GM21515 (cell line): ENCODE measurements around the gene DDRGK1.
A peak's percentile ranks its signal among the peaks of the same experiment; 100 is the strongest.
"Not testable (repeated sequence)": the region's sequence is repeated elsewhere in the genome, so short reads cannot be mapped to it uniquely, and the experiment has no call there.

Experiments used
- ATAC-seq: cut with Tn5 transposase; IDR thresholded peaks from one replicate; pipeline ENCODE4 v1.9.1; 2021; ENCODE audit not compliant: unreplicated experiment

Gene DDRGK1

GRCh38 chr20:3218307-3218988 lies 14.0 kb upstream of the DDRGK1 start:
- peak; percentile 75 for ATAC-seq

GRCh38 chr20:3215359-3215917 lies 11.0 kb upstream of the DDRGK1 start:
- ATAC-seq: not testable (repeated sequence)

GRCh38 chr20:3213226-3213625 lies 8.7 kb upstream of the DDRGK1 start:
- no peak for ATAC-seq

GRCh38 chr20:3210346-3210745 lies 5.9 kb upstream of the DDRGK1 start:
- no peak for ATAC-seq

GRCh38 chr20:3209946-3210317 lies 5.5 kb upstream of the DDRGK1 start:
- no peak for ATAC-seq

- no peak for ATAC-seq
These were observed 4.9 kb upstream of the DDRGK1 start, which contains the start of gene ITPA for GRCh38 chr20:3209257-3209945. ITPA (plus strand) TSS chr20:3209498; CDS start chr20:3209552, 54 bp downstream.

- no peak for ATAC-seq
These were observed 4.3 kb upstream of the DDRGK1 start for GRCh38 chr20:3208786-3209256.

- ATAC-seq: peak; percentile 3
These were observed 963 bp downstream of the DDRGK1 start for GRCh38 chr20:3203315-3204123.

- ATAC-seq: no peak
These were observed 1.5 kb downstream of the DDRGK1 start for GRCh38 chr20:3202965-3203314.

GRCh38 chr20:3199976-3200755 lies 4.3 kb downstream of the DDRGK1 start:
- ATAC-seq: no peak

- ATAC-seq: no peak
These were observed 5.3 kb downstream of the DDRGK1 start for GRCh38 chr20:3199206-3199605.

- ATAC-seq: no peak
These were observed 8.8 kb downstream of the DDRGK1 start for GRCh38 chr20:3195590-3196237.

GRCh38 chr20:3194617-3195280 lies 9.7 kb downstream of the DDRGK1 start:
- ATAC-seq: no peak

- no peak for ATAC-seq
These were observed 10.5 kb downstream of the DDRGK1 start for GRCh38 chr20:3193806-3194616.

- ATAC-seq: no peak
These were observed 12.1 kb downstream of the DDRGK1 start for GRCh38 chr20:3192226-3193015.

GRCh38 chr20:3190681-3191111 lies 13.8 kb downstream of the DDRGK1 start:
- ATAC-seq: no peak

- no peak for ATAC-seq
These were observed 14.8 kb downstream of the DDRGK1 start for GRCh38 chr20:3189561-3190131.
